Kidney (tissue), 22 donors: Measurements from ENCODE around the gene DCUN1D5. TPM values are rescaled to one million over a fixed set of nuclear protein-coding genes. Genes with fewer than 3 reads are reported as not detected.

Experiments used
- DNase-seq, 5 donors: peaks; one replicate each; pipeline ENCODE4 v3.0.0-alpha.2; 2013 to 2020
- FAIRE-seq: peaks from 2 replicates; lab custom pipeline; 2012; peaks lifted over from hg19 to GRCh38; lab: Jason Lieb, UNC
- H3K27ac ChIP-seq, 2 donors: one replicate each; pipeline ENCODE4 v1.7.0; 2013; ENCODE audit warnings: low read depth in 2 of 2, low read length in 2 of 2, inconsistent platforms in 1 of 2
- H3K27me3 ChIP-seq: one replicate; pipeline ENCODE4 v1.7.1; 2013; ENCODE audit warnings: low read length, inconsistent platforms; ENCODE audit not compliant: control insufficient read depth, insufficient read depth
- H3K36me3 ChIP-seq, 3 donors: one replicate each; pipeline versions ENCODE4 v1.7.0 to v1.7.1; 2013; ENCODE audit warnings: low read length in 3 of 3, control low read depth in 1 of 3, inconsistent platforms in 1 of 3; ENCODE audit not compliant: insufficient read depth in 3 of 3, control insufficient read depth in 2 of 3
- H3K4me1 ChIP-seq, 3 donors: one replicate each; pipeline versions ENCODE4 v1.7.0 to v1.7.1; 2013; ENCODE audit warnings: low read length in 3 of 3, inconsistent platforms in 1 of 3, low read depth in 1 of 3; ENCODE audit not compliant: control insufficient read depth in 2 of 3, insufficient read depth in 2 of 3
- H3K4me3 ChIP-seq, 3 donors: one replicate each; pipeline versions ENCODE4 v1.7.0 to v1.8.1; 2013; ENCODE audit warnings: low read length in 3 of 3, control low read depth in 1 of 3, inconsistent platforms in 1 of 3
- H3K9ac ChIP-seq, 3 donors: one replicate each; pipeline versions ENCODE4 v1.7.0 to v1.7.1; 2013; ENCODE audit warnings: low read length in 3 of 3, control low read depth in 1 of 3, inconsistent platforms in 1 of 3
- H3K9me3 ChIP-seq, 3 donors: one replicate each; pipeline versions ENCODE4 v1.7.0 to v1.7.1; 2013; ENCODE audit warnings: low read length in 3 of 3, control low read depth in 1 of 3, inconsistent platforms in 1 of 3; ENCODE audit not compliant: control insufficient read depth in 2 of 3, insufficient read depth in 1 of 3
- CTCF ChIP-seq: IDR thresholded peaks from 3 replicates; pipeline ENCODE4 v1.5.1; 2012; ENCODE audit warnings: mild to moderate bottlenecking, moderate library complexity, borderline replicate concordance; ENCODE audit not compliant: insufficient read depth; ENCODE audit errors: extremely low read depth
- intact Hi-C: fragments of 100-400 bp; cut with DNase I; formaldehyde crosslinking; loops from one replicate; pipeline ENCODE4 v1.11.1; 2022
- long read RNA-seq, 10 donors: library from polyadenylated mRNA in 1 of 10; unstranded in 1 of 10; transcript quantifications; one replicate each; pipeline ENCODE4 v2.0.0 and lab custom pipeline, GENCODE V29; 2021 to 2026
- polyA plus RNA-seq: library from polyadenylated mRNA; stranded (reverse); fragments of 350-450 nt; fragmentation: Illumina TruSeq; extraction: RNeasy Lipid Tissue Mini Kit (QIAGEN cat#74804); gene quantifications from one replicate; pipeline ENCODE4 v1.2.3, GENCODE V29; 2014; ENCODE audit warnings: low read depth, low replicate concordance; ENCODE audit not compliant: insufficient read depth
- total RNA-seq: library from RNA; stranded (reverse); fragmentation: NEBNext Ultra II Directional; extraction: Animal tissue kit (Norgen Biotek cat#: 25700); gene quantifications from one replicate; pipeline ENCODE4 v1.2.1, GENCODE V29; 2021
- donor health status: control.
- donor health status: control.
- donor health status: control.
- donor health status: control.
- donor health status: control.
- donor health status: DM: yes; HTN: yes; CAD: no.
- donor health status: Normal renal cell carcinoma (clear cell type).

Gene DCUN1D5
- total RNA-seq, result 17.1 TPM
- polyA plus RNA-seq, result 17.4 TPM
- long read RNA-seq, donor 1, transcript DCUN1D5-201 (8 exons, 1,337 nt), result major isoform, 6 of 6 reads
- long read RNA-seq, donor 1, partial matches to known transcripts, result 0 of 6 reads
- long read RNA-seq, donor 1, other reads (novel, unspliced or antisense), result 0 of 6 reads
- long read RNA-seq, donor 2, transcript DCUN1D5-201 (8 exons, 1,337 nt), result major isoform, 5 of 5 reads
- long read RNA-seq, donor 2, partial matches to known transcripts, result 0 of 5 reads
- long read RNA-seq, donor 2, other reads (novel, unspliced or antisense), result 0 of 5 reads
- long read RNA-seq, donor 3, transcript DCUN1D5-201 (8 exons, 1,337 nt), result major isoform, 14 of 15 reads
- long read RNA-seq, donor 3, partial matches to known transcripts, result 0 of 15 reads
- long read RNA-seq, donor 3, other reads (novel, unspliced or antisense), result 0 of 15 reads
- long read RNA-seq, donor 4, transcript DCUN1D5-201 (8 exons, 1,337 nt), result major isoform, 10 of 10 reads
- long read RNA-seq, donor 4, partial matches to known transcripts, result 0 of 10 reads
- long read RNA-seq, donor 4, other reads (novel, unspliced or antisense), result 0 of 10 reads
- long read RNA-seq, donor 5, partial matches to known transcripts, result 0 of 1 reads
- long read RNA-seq, donor 5, other reads (novel, unspliced or antisense), result 0 of 1 reads
- long read RNA-seq, donor 6, transcript DCUN1D5-201 (8 exons, 1,337 nt), result major isoform, 9 of 15 reads
- long read RNA-seq, donor 6, partial matches to known transcripts, result 5 of 15 reads
- long read RNA-seq, donor 6, other reads (novel, unspliced or antisense), result 0 of 15 reads
- long read RNA-seq, donor 7, transcript DCUN1D5-201 (8 exons, 1,337 nt), result major isoform, 14 of 16 reads
- long read RNA-seq, donor 7, partial matches to known transcripts, result 0 of 16 reads
- long read RNA-seq, donor 7, other reads (novel, unspliced or antisense), result 2 of 16 reads
- long read RNA-seq, donor 8, transcript DCUN1D5-201 (8 exons, 1,337 nt), result major isoform, 5 of 5 reads
- long read RNA-seq, donor 8, partial matches to known transcripts, result 0 of 5 reads
- long read RNA-seq, donor 8, other reads (novel, unspliced or antisense), result 0 of 5 reads
- long read RNA-seq, donor 9, transcript DCUN1D5-201 (8 exons, 1,337 nt), result major isoform, 5 of 5 reads
- long read RNA-seq, donor 9, partial matches to known transcripts, result 0 of 5 reads
- long read RNA-seq, donor 9, other reads (novel, unspliced or antisense), result 0 of 5 reads
- long read RNA-seq, donor 10, transcript DCUN1D5-201 (8 exons, 1,337 nt), result major isoform, 8 of 8 reads
- long read RNA-seq, donor 10, partial matches to known transcripts, result 0 of 8 reads
- long read RNA-seq, donor 10, other reads (novel, unspliced or antisense), result 0 of 8 reads

GRCh38 chr11:103091801-103092524, at the start of gene DCUN1D5:
Gene DCUN1D5 (minus strand): TSS chr11:103092160. CDS start chr11:103091872, 288 bp downstream.
- Histone ChIP-seq H3K9me3 (no peaks in the 10 kb centered on the region), H3K27me3 (peaks cover 3% of the 10 kb centered on the region), H3K4me1 (peaks cover 0 to 12% (median 9%) of the 10 kb centered on the region in 3 donors), H3K9ac (peak within 1 kb of the TSS; percentile 67 to 93 (median 85)), H3K36me3 (no peaks in the 10 kb centered on the region), H3K4me3 (peak within 1 kb of the TSS; percentile 91 to 96 (median 95)), H3K27ac (peak within 1 kb of the TSS; percentile 73 to 75)
- DNase-seq, result peak; percentile 97 to 98 (median 98)
- intact Hi-C loops, result no loop called here
- TF ChIP-seq CTCF, result no peak
- peak; percentile 62 for FAIRE-seq

DNA sequence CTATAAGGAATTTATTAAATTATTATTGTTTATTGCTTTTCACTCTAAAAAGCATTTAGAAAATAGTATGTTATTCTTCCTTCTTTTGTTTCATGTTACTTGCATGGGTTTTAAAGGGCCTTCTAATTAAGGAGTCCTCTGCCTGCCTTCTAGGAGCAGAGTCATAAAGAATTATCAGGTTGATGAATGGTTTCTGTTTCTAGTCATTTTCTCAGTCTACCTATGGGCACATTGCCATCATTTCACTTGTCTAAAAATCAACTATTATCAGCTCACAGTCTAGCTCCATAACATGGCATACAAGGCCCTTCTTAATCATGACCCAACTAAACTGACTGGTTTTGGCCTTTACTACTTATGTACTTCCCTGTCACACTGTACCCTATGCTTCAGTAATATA, 33.5 kb upstream of the DCUN1D5 start:
- no peak for TF ChIP-seq CTCF
- Histone ChIP-seq H3K27me3 (no peaks in the 10 kb centered on the region), H3K36me3 (peaks cover 0 to 8% (median 3%) of the 10 kb centered on the region in 3 donors), H3K4me1 (no peaks in the 10 kb centered on the region), H3K9me3 (no peaks in the 10 kb centered on the region), H3K4me3 (no peak overlapping the region), H3K27ac (no peak overlapping the region), H3K9ac (no peak overlapping the region)
- intact Hi-C loops, result no loop called here
- DNase-seq (no peak), FAIRE-seq (no peak)

- no peak for DNase-seq
- Histone ChIP-seq H3K9me3 (no peaks in the 10 kb centered on the region), H3K4me3 (no peak overlapping the region), H3K36me3 (no peaks in the 10 kb centered on the region), H3K27ac (no peak overlapping the region), H3K4me1 (no peaks in the 10 kb centered on the region), H3K27me3 (no peaks in the 10 kb centered on the region), H3K9ac (no peak overlapping the region)
- no peak for FAIRE-seq
- intact Hi-C loops, result no loop called here
- no peak for TF ChIP-seq CTCF
These were observed 22.9 kb upstream of the DCUN1D5 start for GRCh38 chr11:103114836-103115235.
